GM21786 (cell line): Measurements from ENCODE around the gene GTF3C1.

Experiments
- ATAC-seq: cut with Tn5 transposase; IDR thresholded peaks from one replicate; pipeline ENCODE4 v1.9.1; 2021; ENCODE audit not compliant: unreplicated experiment

GTF3C1 gene

GRCh38 chr16:27522173-27522707 lies 27.5 kb downstream of the GTF3C1 start:
- ATAC-seq, result no peak

DNA sequence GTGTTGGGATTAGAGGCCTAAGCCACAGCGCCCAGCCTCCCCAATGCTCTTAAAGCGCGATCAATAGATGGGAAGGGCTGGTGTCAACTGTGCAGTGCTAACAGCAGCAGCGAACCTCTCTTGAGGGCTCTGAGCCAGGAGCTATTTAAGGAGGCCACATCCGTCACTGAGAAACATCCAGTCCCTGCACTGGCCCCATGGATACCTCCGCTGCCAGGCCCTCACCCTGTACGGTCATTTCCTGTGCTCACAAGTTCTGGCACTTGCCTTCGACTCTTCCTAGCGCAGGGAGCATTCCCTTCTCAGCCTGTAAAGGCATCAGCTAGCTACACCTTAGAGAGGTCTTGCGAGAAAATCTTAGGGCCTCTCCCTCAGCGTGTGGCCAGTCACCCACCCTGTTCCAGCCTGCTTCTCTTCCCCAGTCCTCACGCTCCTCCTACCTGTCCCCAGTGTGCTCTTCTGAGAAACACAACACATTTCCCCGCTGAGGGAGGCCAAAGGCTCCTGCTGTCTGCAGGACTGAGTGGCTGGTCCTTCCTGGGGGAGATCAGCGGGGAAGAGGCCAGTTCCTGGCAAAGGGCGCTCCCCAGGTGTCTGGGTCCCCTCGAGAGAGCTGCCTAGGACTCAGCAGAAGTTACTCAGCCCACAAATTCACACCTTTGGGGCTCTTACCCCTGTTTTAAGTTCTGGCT lies 28.6 kb downstream of the GTF3C1 start:
- no peak for ATAC-seq

- no peak for ATAC-seq
These were observed 31.5 kb downstream of the GTF3C1 start for GRCh38 chr16:27518226-27518625.

GRCh38 chr16:27517664-27518063 lies 32.0 kb downstream of the GTF3C1 start:
- no peak for ATAC-seq

GRCh38 chr16:27516365-27516764 lies 33.3 kb downstream of the GTF3C1 start:
- ATAC-seq, result no peak

DNA sequence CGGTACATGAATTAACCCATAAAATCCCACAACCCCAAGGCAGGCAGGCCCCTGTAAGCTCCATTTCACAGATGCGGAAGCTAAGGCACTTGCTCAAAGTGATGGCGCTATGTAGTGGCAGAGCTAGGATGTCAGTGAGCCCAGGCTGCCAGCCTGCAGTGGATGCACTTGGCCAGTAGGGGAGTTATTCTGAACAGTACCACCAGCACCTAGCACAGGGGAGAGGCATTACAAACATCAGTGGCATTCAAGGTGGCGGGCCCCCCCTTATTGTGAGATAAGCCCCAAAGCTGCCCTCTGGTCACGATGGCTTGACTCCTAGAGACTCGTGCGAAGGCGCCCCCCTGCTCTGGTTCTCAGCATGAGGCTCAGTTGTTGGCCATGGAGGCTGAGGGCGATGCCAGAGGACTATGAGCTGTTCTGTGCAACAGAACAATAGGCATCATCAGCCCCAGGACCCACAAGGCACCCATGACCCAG lies 33.8 kb downstream of the GTF3C1 start:
- ATAC-seq, result no peak

- no peak for ATAC-seq
These were observed 34.9 kb downstream of the GTF3C1 start for GRCh38 chr16:27514806-27515205.

- no peak for ATAC-seq
These were observed 37.9 kb downstream of the GTF3C1 start for GRCh38 chr16:27511657-27512448.

GRCh38 chr16:27508476-27508875 lies 41.2 kb downstream of the GTF3C1 start:
- no peak for ATAC-seq

DNA sequence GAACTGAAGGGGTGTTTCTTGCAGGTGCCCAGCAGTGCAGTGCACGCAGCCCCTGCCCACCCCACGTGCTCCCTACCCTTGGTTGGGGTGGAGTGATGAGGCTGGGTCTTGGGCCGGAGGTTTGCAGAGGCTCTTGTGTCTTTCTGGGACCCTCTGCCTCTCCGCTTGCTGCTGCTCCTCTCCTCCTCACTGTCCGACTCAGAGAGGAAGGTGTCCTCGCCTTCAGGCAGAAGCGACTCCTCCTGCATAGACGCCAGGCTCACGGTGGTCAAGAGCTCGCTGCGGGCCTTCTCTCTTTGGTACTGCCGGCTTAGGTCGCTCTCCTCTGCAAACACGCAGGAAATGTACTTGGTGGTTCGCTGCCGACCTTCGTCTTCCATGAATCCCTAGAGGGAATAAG lies 42.9 kb downstream of the GTF3C1 start:
- no peak for ATAC-seq

GRCh38 chr16:27505297-27506236 lies 44.1 kb downstream of the GTF3C1 start:
- ATAC-seq, result no peak

DNA sequence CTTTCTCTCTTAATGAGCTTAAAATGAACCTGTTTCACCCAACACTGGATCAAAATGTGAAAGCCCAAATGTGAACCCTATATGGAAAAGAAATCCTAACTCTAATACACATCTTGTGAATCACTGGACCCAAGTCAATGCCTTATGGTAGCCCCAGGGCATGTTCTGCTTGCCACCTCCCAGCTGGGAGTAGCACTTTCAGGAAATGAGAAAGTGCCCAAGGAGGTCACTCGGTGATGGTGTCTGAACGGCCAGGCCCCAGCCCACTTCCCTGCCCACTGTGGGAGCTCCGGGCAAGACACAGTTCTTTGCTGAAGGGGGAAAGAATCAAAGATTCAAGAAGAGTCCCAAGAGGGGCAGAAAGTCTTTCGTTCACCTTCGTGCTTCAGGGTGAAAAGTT lies 46.1 kb downstream of the GTF3C1 start:
- ATAC-seq, result no peak

DNA sequence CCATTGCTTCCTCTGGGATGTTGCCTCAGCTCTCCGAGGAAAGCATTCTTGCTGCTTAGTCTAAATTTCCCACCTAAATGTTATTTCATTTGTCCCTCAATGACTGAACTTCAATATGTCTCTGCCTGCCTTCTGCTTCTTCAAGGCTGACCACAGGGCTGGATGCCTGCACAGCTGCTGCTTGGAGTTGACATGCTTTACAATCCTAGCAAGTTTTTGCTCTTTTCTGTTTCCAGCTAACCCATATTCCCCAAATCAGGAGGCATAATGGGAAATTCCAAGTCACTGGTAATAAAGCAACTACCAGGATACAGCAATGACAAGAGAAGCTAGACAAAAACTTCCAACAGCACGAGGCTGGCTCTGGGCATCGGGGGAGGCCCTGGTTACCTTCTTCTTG lies 48.9 kb downstream of the GTF3C1 start:
- no peak for ATAC-seq

GRCh38 chr16:27499659-27500055 lies 50.1 kb downstream of the GTF3C1 start:
- no peak for ATAC-seq

DNA sequence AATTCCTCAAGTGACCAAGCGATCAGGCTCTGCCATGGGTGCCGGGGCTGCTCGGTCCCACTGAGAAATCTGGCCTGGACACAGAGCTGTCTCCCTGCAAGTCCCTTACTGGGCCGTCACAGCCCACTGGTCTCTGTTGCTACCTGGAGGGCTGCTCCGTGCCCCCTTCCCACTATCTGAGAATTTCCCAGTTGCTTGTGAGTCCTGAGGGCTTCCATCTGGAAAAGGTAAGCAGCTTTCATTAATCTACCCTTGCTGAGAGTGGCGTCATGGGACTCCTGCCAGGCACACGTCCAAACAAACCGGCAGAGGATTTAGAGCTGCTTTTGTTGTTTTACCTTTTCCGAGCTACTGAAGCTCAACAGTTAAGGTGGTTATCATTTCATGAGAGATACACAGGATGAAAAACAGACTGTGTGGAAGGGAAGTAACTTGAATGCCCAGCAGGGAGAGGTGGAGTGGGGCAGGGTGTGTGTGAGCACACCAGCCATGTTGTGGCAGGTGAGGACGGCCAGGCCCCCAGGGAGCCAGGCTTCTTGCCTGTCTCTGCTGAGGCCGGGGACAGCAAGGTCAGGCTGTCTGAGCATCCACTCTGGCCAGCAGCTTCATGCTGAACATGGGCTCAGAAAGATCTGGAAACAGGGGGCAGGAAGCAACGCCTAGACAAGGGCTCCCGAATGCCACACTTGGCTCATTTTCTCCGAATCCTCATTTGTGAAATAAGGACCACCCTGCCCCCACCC lies 50.6 kb downstream of the GTF3C1 start:
- no peak for ATAC-seq

DNA sequence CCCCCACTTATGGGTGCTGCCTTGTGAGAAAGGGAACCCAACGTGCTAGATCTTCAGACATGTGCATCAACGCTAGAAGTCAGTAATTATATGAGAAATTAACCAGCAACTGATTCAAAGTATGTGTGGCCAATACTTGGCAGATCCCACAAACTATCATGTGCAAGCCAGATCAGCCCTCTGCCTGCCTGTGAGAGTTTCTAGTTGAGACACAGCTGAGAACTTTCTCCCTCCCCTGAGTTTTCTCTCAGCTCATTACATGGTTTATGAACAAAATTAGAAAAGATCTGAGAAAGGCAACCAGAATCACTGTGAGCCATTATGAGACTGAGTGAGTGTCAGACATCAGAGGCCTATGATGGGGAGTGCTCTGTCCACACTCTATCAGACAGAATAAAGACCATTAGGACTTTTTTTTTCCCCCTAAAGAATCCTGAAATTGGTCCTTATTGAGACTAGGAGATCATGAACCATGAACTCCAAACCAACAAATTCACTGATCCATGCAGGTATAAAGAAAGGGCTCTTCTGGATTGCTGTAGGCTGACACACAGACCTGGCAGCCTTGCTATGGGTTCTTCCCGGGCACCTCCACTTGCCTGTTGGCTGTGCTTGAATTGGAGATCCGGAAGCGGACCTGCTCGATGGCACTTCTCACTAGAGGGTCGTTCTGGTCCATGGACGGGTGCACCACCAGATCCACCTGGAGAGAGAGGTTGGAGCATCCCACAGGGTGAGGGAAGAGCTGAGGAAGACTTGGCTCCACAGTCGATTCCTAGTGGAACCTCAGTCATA lies 51.5 kb downstream of the GTF3C1 start:
- no peak for ATAC-seq

- no peak for ATAC-seq
These were observed 54.5 kb downstream of the GTF3C1 start for GRCh38 chr16:27495191-27495590.

DNA sequence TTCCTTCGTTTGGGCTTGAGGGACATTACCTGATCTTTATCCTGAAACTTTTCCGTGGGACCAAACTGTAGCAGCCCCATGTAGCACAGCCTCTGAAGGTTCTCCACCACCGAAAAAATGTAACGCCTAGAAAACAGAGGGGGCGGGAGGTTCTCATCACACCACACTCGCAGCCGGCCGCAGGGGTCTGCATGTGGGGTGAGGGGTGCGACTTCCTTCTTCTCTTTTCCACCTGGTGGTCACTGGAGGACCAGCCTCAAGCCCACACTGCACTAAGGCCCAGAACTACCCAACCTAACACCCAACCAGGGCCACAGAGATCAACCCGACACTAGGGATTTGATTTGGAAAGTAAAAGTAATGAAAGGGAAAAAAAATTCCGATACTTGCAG lies 57.1 kb downstream of the GTF3C1 start:
- ATAC-seq, result no peak

DNA sequence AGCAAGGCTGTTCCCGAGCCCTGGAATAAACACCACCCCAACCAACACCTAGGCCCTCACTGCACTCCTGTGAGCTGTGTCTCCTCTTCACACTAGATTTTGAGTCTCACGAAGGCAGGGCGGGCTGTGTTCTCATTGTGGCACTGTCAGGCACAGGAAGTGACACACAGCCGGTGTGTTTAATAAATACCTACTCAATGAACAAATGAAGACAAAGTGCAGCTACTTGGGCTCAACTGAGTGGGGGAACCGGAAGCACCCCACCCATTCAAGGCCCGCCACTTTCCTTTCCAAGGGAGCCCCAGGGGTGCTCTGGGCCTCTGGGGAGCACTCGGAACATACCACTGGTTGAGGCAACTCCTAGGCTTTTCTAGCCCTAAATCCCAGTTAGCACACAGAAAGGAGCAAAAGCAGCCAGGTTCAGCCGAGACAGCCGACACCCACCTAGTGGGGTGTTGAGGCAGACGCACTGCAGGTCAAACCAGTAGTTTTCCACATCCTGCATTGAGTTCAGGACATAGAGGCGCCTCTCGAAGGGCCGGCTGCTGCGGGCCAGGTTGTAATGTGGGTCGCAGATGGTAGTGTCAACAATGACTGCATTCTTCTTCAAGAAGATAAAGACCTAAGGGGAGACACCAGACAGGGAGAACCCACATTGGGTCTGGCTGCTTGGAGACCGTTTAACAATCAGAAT lies 57.7 kb downstream of the GTF3C1 start:
- ATAC-seq, result no peak
